Stimulated activated CD4-positive, alpha-beta T cell treated with anti-CD3 and anti-CD28 coated beads, Interleukin-1b, Interleukin-23, amount 100 ng/mL, for 24 hours (primary cell): Measurements from ENCODE around the gene GTF3C6.
"Not testable (repeated sequence)": the region's sequence is repeated elsewhere in the genome, so short reads cannot be mapped to it uniquely, and the experiment has no call there.

Experiments
- DNase-seq, 4 experiments: peaks; one replicate each; pipeline ENCODE4 v3.0.0-alpha.2; 2020; ENCODE audit warnings: low read depth in 4 of 4, low spot score in 1 of 4

Gene GTF3C6, protein sequence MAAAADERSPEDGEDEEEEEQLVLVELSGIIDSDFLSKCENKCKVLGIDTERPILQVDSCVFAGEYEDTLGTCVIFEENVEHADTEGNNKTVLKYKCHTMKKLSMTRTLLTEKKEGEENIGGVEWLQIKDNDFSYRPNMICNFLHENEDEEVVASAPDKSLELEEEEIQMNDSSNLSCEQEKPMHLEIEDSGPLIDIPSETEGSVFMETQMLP

DNA sequence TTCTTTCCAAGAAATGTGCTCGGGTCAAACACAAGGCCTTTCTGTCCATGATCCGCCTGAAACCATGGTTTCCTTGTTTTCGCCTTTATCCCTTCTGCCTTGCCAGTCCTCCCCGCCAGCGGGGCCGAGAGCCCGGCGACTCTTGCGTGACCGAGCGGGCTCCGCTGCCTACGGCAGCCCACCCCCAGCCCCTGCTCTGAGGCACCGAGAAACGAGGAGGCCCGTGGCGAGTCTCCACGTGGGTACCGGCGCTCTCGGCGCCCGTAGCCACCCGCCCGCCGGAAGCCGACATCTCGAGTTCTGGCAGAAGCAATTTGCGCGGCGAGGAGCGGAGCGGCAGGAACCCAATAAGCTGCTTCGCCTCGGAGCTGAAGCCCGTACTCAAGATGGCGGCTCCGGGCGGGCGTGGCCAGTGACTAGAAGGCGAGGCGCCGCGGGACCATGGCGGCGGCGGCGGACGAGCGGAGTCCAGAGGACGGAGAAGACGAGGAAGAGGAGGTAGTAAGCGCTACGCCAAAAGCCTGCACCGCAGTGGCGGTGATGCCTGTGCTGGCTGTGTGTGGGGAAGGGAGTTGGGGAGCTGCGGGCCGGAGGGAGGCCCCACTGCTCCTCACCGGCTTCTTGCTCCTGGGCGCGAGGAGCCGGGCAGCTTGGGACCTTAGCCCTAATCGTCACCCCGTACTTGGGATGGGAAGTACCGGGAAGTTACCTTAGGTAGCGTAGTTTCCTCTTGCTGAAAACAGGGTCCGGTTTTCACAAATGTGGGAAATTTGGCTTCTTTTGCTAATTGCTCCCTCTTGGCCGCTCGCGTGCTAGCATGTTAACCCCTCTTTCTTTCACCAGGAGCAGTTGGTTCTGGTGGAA is at the start of gene GTF3C6:
Gene GTF3C6 (plus strand): TSS at position 378 of the 864 bp plus-strand sequence. CDS start 64 bp downstream, at position 442.
- DNase-seq, result peak; percentile 76 to 90 (median 84)

DNA sequence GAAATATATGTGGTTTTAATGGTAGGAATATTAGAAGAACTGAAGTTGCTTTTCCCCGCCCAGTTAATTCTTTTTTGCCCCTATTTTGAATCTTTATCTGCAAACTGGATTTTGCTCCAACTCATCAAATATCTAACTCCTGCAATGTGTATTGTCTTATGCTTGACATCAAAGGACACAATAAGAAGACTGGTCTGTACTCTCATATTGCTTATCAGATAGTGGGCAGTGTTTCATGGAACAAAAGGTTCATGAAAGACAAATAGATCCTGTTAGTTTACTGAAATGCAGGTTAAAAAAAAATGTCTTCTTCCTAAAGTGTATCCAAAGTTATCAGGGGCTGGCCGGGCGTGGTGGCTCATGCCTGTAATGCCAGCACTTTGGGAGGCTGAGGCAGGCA is 27.7 kb upstream of the GTF3C6 start:
- no peak for DNase-seq

DNA sequence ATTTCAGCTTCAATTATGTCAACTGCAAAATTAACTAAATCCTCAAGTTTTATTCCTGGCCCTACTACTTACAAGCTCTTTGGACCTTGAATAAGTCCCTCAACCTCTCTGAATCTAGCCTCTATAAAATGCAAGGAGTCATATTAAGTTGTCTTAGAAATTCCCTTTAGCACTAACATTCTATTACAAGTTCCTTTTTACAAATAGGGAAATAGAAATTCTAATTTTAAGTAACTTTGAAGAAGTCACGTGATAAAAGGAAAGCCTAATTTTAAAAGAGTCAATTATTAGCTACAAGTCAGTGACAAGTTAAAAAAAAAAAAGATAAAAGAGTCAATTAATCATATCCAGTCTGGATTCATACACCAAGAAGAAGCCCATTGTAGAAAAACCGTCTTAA is 24.6 kb upstream of the GTF3C6 start:
- no peak for DNase-seq

- no peak for DNase-seq
Observed at GRCh38 chr6:110934381-110934898, 24.1 kb upstream of the GTF3C6 start.

- no peak for DNase-seq
Observed at GRCh38 chr6:110935171-110935570, 23.3 kb upstream of the GTF3C6 start.

DNA sequence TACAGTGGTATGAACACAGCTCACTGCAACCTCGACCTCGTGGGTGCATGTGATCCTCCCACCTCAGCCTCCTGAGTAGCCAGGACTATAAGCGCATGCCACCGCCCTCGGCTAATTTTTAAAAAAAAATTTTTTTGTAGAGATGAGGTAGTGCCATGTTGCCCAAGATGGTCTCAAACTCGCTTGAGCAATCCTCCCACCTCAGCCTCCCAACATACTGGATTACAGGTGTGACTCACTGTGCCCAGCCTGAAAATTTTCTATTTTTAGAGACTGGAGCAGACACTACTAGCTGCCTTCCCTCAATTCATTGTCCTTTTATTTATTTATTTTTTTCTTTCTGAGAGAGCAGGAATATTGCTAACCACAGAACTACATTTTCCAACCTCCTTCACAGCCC is 20.3 kb upstream of the GTF3C6 start:
- no peak for DNase-seq

GRCh38 chr6:110939429-110940200 is 18.9 kb upstream of the GTF3C6 start:
- no peak for DNase-seq

GRCh38 chr6:110944681-110945151 is 13.8 kb upstream of the GTF3C6 start:
- peak in 3 of 4 experiments; percentile 10 to 19 (median 15) for DNase-seq

GRCh38 chr6:110946498-110946897 is 12.0 kb upstream of the GTF3C6 start:
- no peak for DNase-seq

DNA sequence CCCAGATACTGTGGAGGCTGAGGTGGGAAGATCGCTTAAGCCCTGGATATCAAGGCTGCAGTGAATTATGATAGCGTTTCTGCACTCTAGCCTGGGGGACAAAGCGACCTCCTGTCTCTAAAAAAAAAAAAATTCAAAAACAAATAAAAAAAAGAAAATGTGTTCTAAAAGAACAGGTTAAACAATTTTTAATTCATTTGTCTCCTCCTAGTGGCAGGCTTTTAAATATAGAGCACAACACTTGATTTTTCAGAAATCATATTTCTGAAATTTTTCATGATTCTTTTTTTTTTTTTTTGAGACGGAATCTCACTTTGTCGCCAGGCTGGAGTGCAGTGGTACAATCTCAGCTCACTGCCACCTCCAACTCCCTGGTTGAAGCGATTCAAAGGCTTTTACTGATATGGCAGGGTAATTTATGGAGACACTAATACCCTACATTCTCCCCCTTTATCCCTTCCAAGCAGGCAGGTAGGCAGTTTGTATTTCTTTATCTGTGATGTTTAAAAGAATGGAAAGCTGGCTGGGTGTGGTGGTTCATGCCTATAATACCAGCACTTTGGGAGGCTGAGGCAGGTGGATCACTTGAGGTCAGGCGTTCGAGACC is 8.7 kb upstream of the GTF3C6 start:
- no peak for DNase-seq

GRCh38 chr6:110950440-110950839 is 8.1 kb upstream of the GTF3C6 start:
- DNase-seq, result no peak

- DNase-seq, result no peak
Observed at GRCh38 chr6:110951008-110951407, 7.5 kb upstream of the GTF3C6 start.

- no peak for DNase-seq
Observed at GRCh38 chr6:110951986-110952794, 6.3 kb upstream of the GTF3C6 start.

DNA sequence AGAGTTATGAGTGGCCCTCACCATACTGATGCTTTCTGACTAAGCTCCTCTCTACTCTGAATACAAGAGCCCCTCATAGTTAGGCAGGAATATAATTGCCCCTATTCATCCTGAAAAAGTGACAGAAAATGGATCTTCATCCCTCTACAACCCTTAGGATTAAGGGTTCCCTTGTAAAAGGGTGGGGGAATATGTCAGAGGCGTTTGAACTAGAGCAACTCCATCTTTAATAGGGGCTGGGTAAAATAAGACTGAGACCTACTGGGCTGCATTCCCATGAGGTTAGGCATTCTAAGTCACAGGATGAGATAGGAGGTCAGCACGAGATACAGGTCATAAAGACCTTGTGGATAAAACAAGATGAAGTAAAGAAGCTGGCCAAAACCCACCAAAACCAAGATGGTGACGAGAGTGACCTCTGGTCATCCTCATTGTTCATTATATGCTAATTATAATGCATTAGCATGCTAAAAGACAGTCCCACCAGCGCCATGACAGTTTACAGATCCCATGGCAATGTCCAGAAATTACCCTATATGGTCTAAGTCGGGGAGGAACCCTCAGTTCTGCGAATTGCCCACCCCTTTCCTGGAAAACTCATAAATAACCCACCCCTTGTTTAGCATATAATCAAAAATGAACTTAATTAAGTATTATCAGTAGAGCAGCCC is 4.7 kb upstream of the GTF3C6 start:
- DNase-seq, result no peak

GRCh38 chr6:110960014-110960390 is 1.5 kb downstream of the GTF3C6 start:
- no peak for DNase-seq

GRCh38 chr6:110962636-110963035 is 4.1 kb downstream of the GTF3C6 start:
- not testable (repeated sequence) for DNase-seq

GRCh38 chr6:110965629-110966229 is 7.2 kb downstream of the GTF3C6 start:
- DNase-seq, result no peak

DNA sequence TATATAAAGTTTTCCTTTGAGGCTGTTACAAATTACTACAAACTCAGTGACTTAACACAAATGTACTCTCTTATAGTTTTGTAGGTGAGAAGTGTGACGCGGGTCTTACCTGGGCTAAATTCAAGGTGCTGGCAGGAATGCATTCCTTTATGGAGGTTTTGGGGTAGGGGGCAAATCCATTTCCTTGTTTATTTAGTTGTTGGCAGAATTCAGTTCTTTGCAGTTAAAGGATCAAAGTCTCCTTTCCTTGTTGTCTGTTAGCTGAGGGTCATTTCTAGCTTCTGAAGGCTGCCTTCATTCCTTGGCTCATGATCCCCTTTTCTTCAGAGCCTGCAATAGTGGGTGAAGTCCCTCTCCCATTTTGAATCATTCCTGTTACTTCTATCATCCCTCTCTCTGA is 10.2 kb downstream of the GTF3C6 start:
- DNase-seq, result not testable (repeated sequence)

DNA sequence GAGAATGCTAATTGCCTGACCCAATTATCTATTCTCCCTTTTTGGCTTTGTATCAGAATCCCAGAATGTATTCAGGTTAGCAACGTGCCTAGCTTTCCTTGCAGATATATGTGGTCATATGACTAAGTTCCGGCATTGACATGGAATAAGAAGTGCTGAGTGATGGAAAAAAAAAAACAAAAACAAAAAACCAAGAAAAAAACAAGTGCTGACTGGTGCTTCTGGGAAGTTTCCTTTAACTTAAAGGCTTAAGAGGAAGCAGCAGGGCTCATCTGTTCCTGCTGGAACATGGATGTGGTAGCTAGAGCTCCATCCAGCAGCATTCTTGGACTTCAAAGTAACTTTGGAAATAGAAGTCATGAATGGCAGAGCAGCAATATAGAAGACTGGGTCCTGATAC is 13.0 kb downstream of the GTF3C6 start:
- no peak for DNase-seq
